GM23248 (cell line): ENCODE measurements around the gene ARHGAP45. TPM values are rescaled to one million over a fixed set of nuclear protein-coding genes. Genes with fewer than 3 reads are reported as not detected.

Source experiments
- DNase-seq: peaks from one replicate; pipeline ENCODE4 v3.0.0-alpha.2; 2015
- H2AFZ ChIP-seq: fragments of 200-600 bp; sonication (generic); 2 replicates; pipeline ENCODE4 v1.6.1; 2016; ENCODE audit warnings: antibody characterized with exemption
- H3F3A ChIP-seq: fragments of 200-600 bp; sonication (generic); 2 replicates; pipeline ENCODE4 v1.6.1; 2016; ENCODE audit warnings: mild to moderate bottlenecking, antibody characterized with exemption, mixed run types; ENCODE audit not compliant: insufficient read depth
- H3K27ac ChIP-seq: fragments of 200-600 bp; sonication (generic); 2 replicates; pipeline ENCODE4 v1.5.1; 2016; ENCODE audit warnings: mild to moderate bottlenecking
- H3K27me3 ChIP-seq: fragments of 200-600 bp; sonication (generic); replicated peaks from 2 replicates; pipeline ENCODE4 v1.6.1; 2016; ENCODE audit warnings: mild to moderate bottlenecking; ENCODE audit not compliant: insufficient read depth
- H3K36me3 ChIP-seq: fragments of 200-600 bp; sonication (generic); 2 replicates; pipeline ENCODE4 v1.6.1; 2016; ENCODE audit warnings: low read depth, mild to moderate bottlenecking
- H3K4me1 ChIP-seq: fragments of 200-600 bp; sonication (generic); 2 replicates; pipeline ENCODE4 v1.6.1; 2016; ENCODE audit warnings: mild to moderate bottlenecking; ENCODE audit not compliant: insufficient read depth
- H3K4me2 ChIP-seq: fragments of 200-600 bp; sonication (generic); one replicate; pipeline ENCODE4 v1.6.1; 2016; ENCODE audit warnings: mild to moderate bottlenecking; ENCODE audit not compliant: unreplicated experiment
- H3K4me3 ChIP-seq: fragments of 200-600 bp; sonication (generic); 2 replicates; pipeline ENCODE4 v1.5.1; 2016; ENCODE audit warnings: mild to moderate bottlenecking
- H3K79me2 ChIP-seq: fragments of 200-600 bp; sonication (generic); 2 replicates; pipeline ENCODE4 v1.6.1; 2016; ENCODE audit warnings: mild to moderate bottlenecking; ENCODE audit not compliant: insufficient read depth
- H3K9ac ChIP-seq: fragments of 200-600 bp; sonication (generic); 2 replicates; pipeline ENCODE4 v1.6.1; 2016; ENCODE audit warnings: mild to moderate bottlenecking
- H3K9me2 ChIP-seq: fragments of 200-600 bp; sonication (generic); 2 replicates; pipeline ENCODE4 v1.6.1; 2016; ENCODE audit warnings: mixed run types, mild to moderate bottlenecking, moderate library complexity; ENCODE audit not compliant: insufficient read depth
- H3K9me3 ChIP-seq: fragments of 200-600 bp; sonication (generic); one replicate; pipeline ENCODE4 v1.6.1; 2017; ENCODE audit warnings: low read depth
- H4K20me1 ChIP-seq: fragments of 200-600 bp; sonication (generic); 2 replicates; pipeline ENCODE4 v1.6.0; 2016; ENCODE audit not compliant: insufficient read depth
- EZH2 ChIP-seq: fragments of 200-600 bp; sonication (generic); IDR thresholded peaks from 2 replicates; pipeline ENCODE4 v1.6.1; 2018; ENCODE audit warnings: antibody characterized with exemption, mild to moderate bottlenecking; ENCODE audit not compliant: insufficient read depth, poor library complexity, severe bottlenecking
- EZH2phosphoT487 ChIP-seq: fragments of 200-600 bp; sonication (generic); IDR thresholded peaks from 2 replicates; pipeline ENCODE4 v1.6.1; 2018; ENCODE audit warnings: antibody characterized with exemption, moderate library complexity, mild to moderate bottlenecking, low read depth; ENCODE audit not compliant: insufficient read depth
- WGBS, 2 experiments: methylation state at CpG; one replicate each; pipeline ENCODE4 v1.1.6; 2015 to 2017; ENCODE audit warnings: low lambda C conversion rate in 2 of 2, low coverage in 1 of 2; ENCODE audit errors: missing lambda C conversion rate in 2 of 2; 5-methylcytosine and 5-hydroxymethylcytosine counted together
- in situ Hi-C: fragments of 300-500 bp; cut with MboI; formaldehyde crosslinking; loops from 2 replicates; pipeline ENCODE4 v1.15.0; 2020
- polyA plus RNA-seq: library from polyadenylated mRNA; unstranded; fragments of >200 nt; fragmentation: Nextera tagmentation; extraction: Ambion mirVana; gene quantifications from 2 replicates; pipeline ENCODE4 v1.2.1, GENCODE V29; 2016
- total RNA-seq: library from RNA; depleted of rRNA; stranded (reverse); fragments of >200 nt; shearing (Covaris generic); gene quantifications from 2 replicates; pipeline ENCODE4 v1.2.3, GENCODE V29; 2014

ARHGAP45 gene
- total and polyA plus RNA-seq, 2 experiments from 2014 or later: 3.5 to 6.3 TPM

GRCh38 chr19:1085676-1086442 lies 18.9 kb downstream of the ARHGAP45 start:
- H3K9ac ChIP-seq: no peak overlapping the region
- H3K9me2 ChIP-seq: no peaks in the 10 kb centered on the region
- no peak for DNase-seq
- H3K4me1 ChIP-seq: no peaks in the 10 kb centered on the region
- in situ Hi-C loops: no loop called here
- no peaks in the 10 kb centered on the region for H3K79me2 ChIP-seq
- TF ChIP-seq EZH2: no peak
- no peak for TF ChIP-seq EZH2phosphoT487
- H3K4me2 ChIP-seq: no peak overlapping the region
- H3K27ac ChIP-seq: no peak overlapping the region
- no peaks in the 10 kb centered on the region for H3K27me3 ChIP-seq
- no peak overlapping the region for H2AFZ ChIP-seq
- WGBS, 2 experiments: 49 to 62% methylated on average over 35 to 36 of the region's 38 CpGs
- H3K9me3 ChIP-seq: no peaks in the 10 kb centered on the region
- H3K36me3 ChIP-seq: no peaks in the 10 kb centered on the region; the same call in 1 of the 2 replicates
- H3K4me3 ChIP-seq: no peak overlapping the region
- H3F3A ChIP-seq: no peaks in the 10 kb centered on the region
- H4K20me1 ChIP-seq: no peaks in the 10 kb centered on the region

- no peaks in the 10 kb centered on the region for H4K20me1 ChIP-seq
- no peaks in the 10 kb centered on the region for H3K27me3 ChIP-seq
- no peaks in the 10 kb centered on the region for H3K9me3 ChIP-seq
- DNase-seq: no peak
- H3K9me2 ChIP-seq: no peaks in the 10 kb centered on the region
- H3K79me2 ChIP-seq: no peaks in the 10 kb centered on the region
- no peak for TF ChIP-seq EZH2
- no peak for TF ChIP-seq EZH2phosphoT487
- no peak overlapping the region for H3K9ac ChIP-seq
- H3F3A ChIP-seq: no peaks in the 10 kb centered on the region
- WGBS, 2 experiments: 80 to 84% methylated on average over 20 to 21 of the region's 21 CpGs
- H3K27ac ChIP-seq: no peak overlapping the region
- H2AFZ ChIP-seq: no peak overlapping the region
- peaks cover 3% of the 10 kb centered on the region; the same call in 1 of the 2 replicates for H3K36me3 ChIP-seq
- in situ Hi-C loops: no loop called here
- no peaks in the 10 kb centered on the region for H3K4me1 ChIP-seq
- no peak overlapping the region for H3K4me3 ChIP-seq
- H3K4me2 ChIP-seq: no peak overlapping the region
Observed at GRCh38 chr19:1086613-1087012, 19.6 kb downstream of the ARHGAP45 start.

DNA sequence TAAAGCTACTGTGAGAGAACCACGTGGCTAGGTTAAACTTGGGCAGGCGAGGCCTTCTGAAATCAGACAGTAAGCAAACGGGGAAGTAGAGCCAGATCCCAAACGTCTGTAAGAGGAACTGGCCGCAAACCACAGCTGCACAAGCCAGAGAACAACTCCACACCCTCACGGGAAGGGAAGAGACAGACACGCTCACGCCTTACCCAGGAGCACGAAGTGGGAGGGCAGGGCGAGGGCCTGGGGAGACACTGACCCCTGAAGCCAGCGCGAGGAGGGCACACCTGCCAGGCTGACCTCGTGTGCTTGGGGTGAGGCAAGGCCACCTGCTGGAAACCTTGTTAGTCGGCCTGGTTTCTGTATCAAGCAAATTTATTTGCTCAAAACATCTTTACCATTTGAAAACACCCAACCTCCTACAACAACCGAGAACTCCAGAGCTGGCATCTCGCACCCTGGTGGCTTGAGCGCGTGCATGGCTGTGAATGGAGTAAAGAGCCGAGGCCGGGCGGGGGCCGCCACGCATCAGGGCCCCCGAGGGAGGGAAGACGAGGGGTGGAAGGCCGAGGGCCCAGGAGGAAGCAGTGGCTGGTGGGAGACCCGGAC lies 20.9 kb downstream of the ARHGAP45 start:
- no peaks in the 10 kb centered on the region for H3K9me2 ChIP-seq
- no peaks in the 10 kb centered on the region for H3K27me3 ChIP-seq
- H3K9ac ChIP-seq: no peak overlapping the region
- H3K4me1 ChIP-seq: no peaks in the 10 kb centered on the region
- DNase-seq: no peak
- H3K79me2 ChIP-seq: peaks cover 13% of the 10 kb centered on the region
- peaks cover 3% of the 10 kb centered on the region; the same call in 1 of the 2 replicates for H3K36me3 ChIP-seq
- TF ChIP-seq EZH2phosphoT487 (no peak), EZH2 (no peak)
- H3K4me3 ChIP-seq: no peak overlapping the region
- WGBS, 2 experiments: 46 to 55% methylated on average over 24 to 27 of the region's 27 CpGs
- H3F3A ChIP-seq: no peaks in the 10 kb centered on the region
- H2AFZ ChIP-seq: no peak overlapping the region
- in situ Hi-C loops: no loop called here
- no peak overlapping the region for H3K4me2 ChIP-seq
- no peaks in the 10 kb centered on the region for H3K9me3 ChIP-seq
- H3K27ac ChIP-seq: no peak overlapping the region
- H4K20me1 ChIP-seq: no peaks in the 10 kb centered on the region

DNA sequence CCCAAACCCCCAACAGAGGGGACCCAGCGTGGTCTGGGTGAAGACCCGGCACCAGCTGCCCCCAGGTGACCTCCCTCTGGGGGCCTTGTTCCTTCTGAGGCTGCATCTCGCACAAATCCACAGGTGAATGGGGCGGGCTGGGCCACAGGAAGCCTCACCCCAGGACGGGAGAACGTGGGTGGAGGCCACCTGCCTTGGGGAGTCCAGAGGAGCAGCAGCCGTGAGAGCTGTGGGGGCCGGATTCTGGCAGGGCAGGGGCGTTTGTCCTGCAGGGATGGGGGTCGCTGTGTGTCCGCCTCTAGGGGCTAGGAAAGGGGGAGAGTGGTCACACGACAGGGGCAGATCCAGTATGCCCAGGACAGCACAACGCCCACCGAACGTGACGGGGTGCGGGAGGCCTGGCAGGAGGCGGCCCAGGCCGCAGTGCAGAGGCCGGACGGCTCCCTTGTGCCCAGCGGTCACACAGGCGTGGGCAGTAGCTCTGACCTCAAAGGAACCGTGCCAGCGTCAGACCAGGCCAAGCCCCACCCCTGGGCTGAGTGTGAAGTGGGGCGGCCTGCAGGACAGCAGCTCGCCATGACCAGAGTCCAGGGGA lies 21.5 kb downstream of the ARHGAP45 start:
- Histone ChIP-seq H3K79me2 (peaks cover 19% of the 10 kb centered on the region), H3K4me3 (no peak overlapping the region), H3K36me3 (peaks cover 3% of the 10 kb centered on the region; the same call in 1 of the 2 replicates), H3K9me3 (no peaks in the 10 kb centered on the region), H3K4me2 (no peak overlapping the region), H3K9me2 (no peaks in the 10 kb centered on the region), H3F3A (no peaks in the 10 kb centered on the region), H2AFZ (no peak overlapping the region), H3K27ac (no peak overlapping the region), H4K20me1 (no peaks in the 10 kb centered on the region), H3K4me1 (no peaks in the 10 kb centered on the region), H3K27me3 (no peaks in the 10 kb centered on the region), H3K9ac (no peak overlapping the region)
- TF ChIP-seq EZH2phosphoT487: no peak
- TF ChIP-seq EZH2: no peak
- no peak for DNase-seq
- in situ Hi-C loops: no loop called here
- 88 to 89% methylated on average over 21 to 27 of the region's 27 CpGs for whole genome bisulfite sequencing, 2 experiments
